ENCODE data around the gene CTSD.

- TF ChIP-seq, protein P1, sequence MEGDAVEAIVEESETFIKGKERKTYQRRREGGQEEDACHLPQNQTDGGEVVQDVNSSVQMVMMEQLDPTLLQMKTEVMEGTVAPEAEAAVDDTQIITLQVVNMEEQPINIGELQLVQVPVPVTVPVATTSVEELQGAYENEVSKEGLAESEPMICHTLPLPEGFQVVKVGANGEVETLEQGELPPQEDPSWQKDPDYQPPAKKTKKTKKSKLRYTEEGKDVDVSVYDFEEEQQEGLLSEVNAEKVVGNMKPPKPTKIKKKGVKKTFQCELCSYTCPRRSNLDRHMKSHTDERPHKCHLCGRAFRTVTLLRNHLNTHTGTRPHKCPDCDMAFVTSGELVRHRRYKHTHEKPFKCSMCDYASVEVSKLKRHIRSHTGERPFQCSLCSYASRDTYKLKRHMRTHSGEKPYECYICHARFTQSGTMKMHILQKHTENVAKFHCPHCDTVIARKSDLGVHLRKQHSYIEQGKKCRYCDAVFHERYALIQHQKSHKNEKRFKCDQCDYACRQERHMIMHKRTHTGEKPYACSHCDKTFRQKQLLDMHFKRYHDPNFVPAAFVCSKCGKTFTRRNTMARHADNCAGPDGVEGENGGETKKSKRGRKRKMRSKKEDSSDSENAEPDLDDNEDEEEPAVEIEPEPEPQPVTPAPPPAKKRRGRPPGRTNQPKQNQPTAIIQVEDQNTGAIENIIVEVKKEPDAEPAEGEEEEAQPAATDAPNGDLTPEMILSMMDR (IDR thresholded peaks at IDR 0.05) = no peak
- no peak for TF ChIP-seq ZFX (IDR thresholded peaks at IDR 0.05; ENCODE audit: borderline replicate concordance)
Observed at GRCh38 chr11:1730059-1730629, 33.6 kb downstream of the CTSD start.
